GM19455 (cell line): ENCODE results near the gene NHERF2.

Experiments
- ATAC-seq: cut with Tn5 transposase; IDR thresholded peaks from one replicate; pipeline ENCODE4 v1.9.1; 2021; ENCODE audit not compliant: unreplicated experiment

NHERF2 gene

DNA sequence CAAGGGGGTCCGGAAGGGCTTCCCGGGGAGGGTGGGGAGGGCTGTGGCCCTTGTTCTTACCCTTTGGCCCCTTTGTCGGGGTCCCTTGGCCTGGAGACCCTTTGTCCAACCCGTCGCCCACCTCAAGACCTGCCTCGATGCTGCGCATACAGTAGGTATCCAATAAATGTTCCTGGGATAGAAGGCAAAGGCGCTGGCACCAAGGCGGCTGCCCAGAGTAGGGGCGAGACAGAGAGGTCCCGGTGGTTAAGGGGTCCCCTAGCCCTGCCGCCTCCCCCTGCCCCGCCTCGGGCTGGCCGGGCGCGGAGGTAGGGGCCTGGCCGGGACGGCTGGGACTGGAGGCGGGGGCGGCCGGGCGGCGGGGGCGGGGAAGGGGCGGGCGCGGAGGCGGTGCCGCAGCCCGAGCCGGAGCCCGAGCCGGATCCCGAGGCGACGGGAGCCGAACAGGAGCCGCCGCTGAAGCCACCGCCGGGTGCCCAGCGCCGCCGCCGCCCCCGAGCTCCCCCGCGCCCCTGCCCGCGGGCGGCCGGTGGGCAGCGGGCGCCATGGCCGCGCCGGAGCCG is at the start of gene NHERF2:
Gene NHERF2, plus strand, starts transcription at position 442 of the 563 bp plus-strand sequence. Its CDS starts 104 bp downstream, at position 546.
- ATAC-seq: no peak

- no peak for ATAC-seq
Measured at GRCh38 chr16:1976951-1977874, 49.5 kb upstream of the NHERF2 start.

GRCh38 chr16:1977875-1978268 is 48.8 kb upstream of the NHERF2 start:
- no peak for ATAC-seq

- no peak for ATAC-seq
Measured at GRCh38 chr16:1978476-1979120, 48.1 kb upstream of the NHERF2 start.

DNA sequence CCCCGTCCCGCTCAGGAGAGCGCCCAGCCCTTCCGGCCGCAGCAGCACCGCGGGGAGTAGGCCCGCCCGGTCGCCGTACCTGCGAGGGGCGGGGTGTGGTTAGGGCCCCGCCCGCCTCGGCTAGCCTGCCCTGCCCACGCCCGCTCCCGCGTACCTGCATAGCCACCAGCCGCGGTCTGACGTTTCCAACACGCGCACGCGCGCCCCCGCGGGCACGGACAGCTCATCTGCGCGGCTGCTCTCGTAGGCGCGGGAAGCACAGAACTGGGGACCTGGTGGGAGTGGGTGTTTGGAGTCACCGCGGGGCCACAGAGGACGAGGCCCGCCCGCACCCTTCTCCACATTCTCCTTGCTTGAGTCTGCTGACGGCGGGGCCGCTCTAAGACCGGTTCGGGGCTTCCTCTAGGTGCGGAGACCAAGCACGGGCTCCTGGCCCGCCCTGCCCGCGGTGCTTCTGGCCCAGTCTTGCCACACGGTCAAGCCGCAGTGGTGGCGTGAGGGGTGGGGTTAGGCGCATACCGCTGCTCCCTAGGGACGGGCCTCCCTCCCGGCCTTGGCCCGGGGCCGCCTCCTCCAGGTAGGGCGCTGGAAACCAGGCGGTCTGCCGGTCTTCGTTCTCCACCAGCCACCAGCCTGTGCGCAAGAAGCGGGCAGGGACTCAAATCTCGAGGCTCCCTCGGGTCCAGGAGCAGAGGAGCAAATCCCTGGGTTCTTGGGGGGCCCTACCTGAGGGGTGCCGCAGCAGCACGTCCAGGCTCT is 47.3 kb upstream of the NHERF2 start:
- ATAC-seq: no peak

GRCh38 chr16:1980030-1980769 is 46.5 kb upstream of the NHERF2 start:
- no peak for ATAC-seq

DNA sequence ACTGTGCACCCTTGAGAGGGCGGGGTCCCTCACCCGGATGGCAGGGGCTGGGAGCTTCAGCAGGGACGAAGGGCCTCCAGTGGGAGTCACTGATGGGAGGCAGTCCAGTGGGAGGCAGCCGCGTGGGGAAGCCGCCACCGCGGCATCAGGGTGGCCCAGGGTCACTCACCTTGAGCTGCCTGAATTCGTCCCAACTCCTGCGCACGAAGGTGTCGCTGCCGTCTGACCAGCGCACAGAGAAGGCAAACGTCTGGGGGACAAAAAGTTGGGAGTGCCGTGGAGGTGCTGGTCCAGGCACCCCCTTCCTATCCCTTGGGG is 46.0 kb upstream of the NHERF2 start:
- ATAC-seq: no peak

- no peak for ATAC-seq
Measured at GRCh38 chr16:1981398-1981836, 45.3 kb upstream of the NHERF2 start, which contains the start of gene NOXO1. NOXO1 (minus strand) TSS chr16:1981469; CDS start chr16:1981179, 290 bp downstream.

DNA sequence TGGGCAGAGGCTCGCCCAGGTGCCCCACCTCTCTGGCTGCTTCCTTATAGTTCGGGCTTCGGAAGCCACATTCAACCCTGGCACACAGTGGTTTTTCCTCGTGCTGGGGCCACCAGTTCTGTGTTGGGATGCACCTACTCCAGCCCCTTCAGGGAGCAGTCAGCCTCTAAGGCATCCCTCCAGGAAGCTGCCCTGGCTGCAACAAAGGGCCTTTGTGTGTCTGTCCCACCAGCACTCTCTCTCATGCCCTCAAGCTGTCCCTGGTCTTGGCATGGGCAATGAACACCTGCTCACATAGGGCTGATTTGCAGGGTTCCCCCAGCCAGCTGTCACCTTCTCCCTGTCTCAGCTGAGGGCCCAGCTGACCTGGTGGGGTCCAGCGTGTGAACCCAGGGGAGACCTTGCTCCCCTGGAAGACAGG is 44.7 kb upstream of the NHERF2 start:
- ATAC-seq: no peak

DNA sequence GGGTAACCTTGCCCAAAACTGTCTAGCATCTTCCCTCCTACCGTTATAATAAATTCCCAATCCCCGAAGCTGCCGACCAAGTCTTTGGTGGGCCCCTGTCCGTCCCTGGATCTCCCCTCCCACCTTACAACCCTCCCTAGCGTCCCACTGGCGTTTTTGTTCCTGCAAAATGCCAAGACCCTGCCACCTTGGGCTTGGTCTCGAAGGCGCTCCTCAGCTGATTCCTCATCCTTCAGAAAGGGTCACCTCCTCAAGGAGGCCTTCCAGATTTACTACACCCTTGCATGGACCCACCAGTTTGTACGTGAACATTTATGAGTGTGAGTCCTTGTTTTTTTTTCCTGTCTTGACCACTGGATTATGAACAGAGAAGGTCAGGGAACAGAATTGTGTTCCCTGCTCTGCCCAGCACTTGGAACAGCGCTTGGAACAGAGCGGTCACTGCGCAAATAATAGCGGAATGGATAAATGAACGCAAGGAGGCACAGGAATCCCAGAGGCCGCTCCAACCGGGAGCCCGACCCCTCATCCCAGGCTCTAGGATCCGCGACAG is 43.6 kb upstream of the NHERF2 start:
- ATAC-seq: no peak

- peak; percentile 67 for ATAC-seq
Measured at GRCh38 chr16:1983544-1984346, 43.0 kb upstream of the NHERF2 start, which contains the start of gene GFER. GFER (plus strand) TSS chr16:1984193; CDS start chr16:1984219, 26 bp downstream.

- ATAC-seq: no peak
Measured at GRCh38 chr16:1984347-1985225, 42.1 kb upstream of the NHERF2 start.

DNA sequence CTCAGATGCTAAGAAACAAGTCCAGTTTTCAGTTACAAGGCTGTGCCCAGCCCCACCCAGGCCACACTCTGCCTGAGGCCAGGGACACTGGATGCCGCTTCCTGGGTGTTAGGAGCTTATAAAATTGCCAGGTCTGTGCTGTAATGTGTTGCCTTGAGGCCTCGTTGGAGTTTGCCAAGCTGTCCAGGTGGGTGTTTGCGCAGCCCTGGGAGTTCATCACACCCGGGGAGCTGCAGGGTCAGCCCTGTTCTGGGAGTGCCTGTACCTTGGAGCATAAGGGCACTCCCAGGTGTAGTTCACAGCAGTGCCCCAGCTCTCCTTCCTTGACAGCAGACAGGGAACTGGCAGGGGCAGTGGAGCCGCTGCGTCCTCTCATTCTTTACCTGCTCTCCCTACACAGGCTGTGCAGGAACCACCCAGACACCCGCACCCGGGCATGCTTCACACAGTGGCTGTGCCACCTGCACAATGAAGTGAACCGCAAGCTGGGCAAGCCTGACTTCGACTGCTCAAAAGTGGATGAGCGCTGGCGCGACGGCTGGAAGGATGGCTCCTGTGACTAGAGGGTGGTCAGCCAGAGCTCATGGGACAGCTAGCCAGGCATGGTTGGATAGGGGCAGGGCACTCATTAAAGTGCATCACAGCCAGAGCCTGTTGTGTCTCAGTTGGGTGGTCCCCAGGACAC is 41.1 kb upstream of the NHERF2 start:
- ATAC-seq: no peak

DNA sequence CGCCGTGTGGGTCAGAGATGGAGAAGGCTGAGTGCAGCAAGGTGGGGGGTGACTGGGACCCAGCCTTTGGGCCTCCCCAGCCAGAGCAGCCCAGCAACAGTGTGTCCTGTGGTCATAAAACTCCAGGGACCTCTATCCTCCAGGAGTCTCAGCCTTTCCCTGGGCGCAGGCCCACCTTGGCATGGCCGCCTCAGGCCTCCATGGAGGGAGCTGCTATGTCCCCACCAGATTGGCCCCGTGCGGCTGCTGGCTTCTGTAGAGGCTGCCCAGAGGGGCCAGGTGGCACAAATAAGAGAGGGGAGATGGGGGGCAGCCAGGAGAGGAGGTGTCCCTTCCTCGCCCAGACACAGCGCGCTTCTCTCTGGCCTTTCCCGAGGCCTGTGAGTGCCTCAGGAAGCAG is 39.5 kb upstream of the NHERF2 start:
- no peak for ATAC-seq

GRCh38 chr16:1989209-1990100 is 37.2 kb upstream of the NHERF2 start, which contains the start of gene SYNGR3:
SYNGR3 (plus strand) TSS chr16:1989970; CDS start chr16:1990103, 133 bp downstream.
- ATAC-seq: no peak

- ATAC-seq: no peak
Measured at GRCh38 chr16:1990101-1990350, 36.7 kb upstream of the NHERF2 start.
